ENCODE results near the gene EIF4B. TPM values are rescaled to one million over a fixed set of nuclear protein-coding genes. Genes with fewer than 3 reads are reported as not detected.

EIF4B gene
- total and polyA plus RNA-seq, 9 of the 15 experiments (the other 6 are each of a cell fraction or from before 2014, with no cell fraction given): 138 to 669 (median 552) TPM

- peak; percentile 9; the same call in 1 of the 2 replicates for TF ChIP-seq RNF2 (IDR thresholded peaks at IDR 0.05)
- TF ChIP-seq HIVEP1 (CRISPR knock-in tag; IDR thresholded peaks at IDR 0.05): 0 out of 2 replicates have a peak, but pooled peaks have one; percentile 44
- no peak for TF ChIP-seq MIER1 (IDR thresholded peaks at IDR 0.05; ENCODE audit: low read depth)
- peak; percentile 98 for TF ChIP-seq TAF9B (IDR thresholded peaks at IDR 0.05; ENCODE audit: partially characterized antibody)
- peak; percentile 61 for TF ChIP-seq ZNF316 (IDR thresholded peaks at IDR 0.05)
- TF ChIP-seq ARNT (IDR thresholded peaks at IDR 0.05): peak; percentile 24 to 76; a peak in 2 of 4 replicates
- peak; percentile 95 for TF ChIP-seq CREM (IDR thresholded peaks at IDR 0.05; ENCODE audit: low read depth)
- TF ChIP-seq CC2D1A (IDR thresholded peaks at IDR 0.05): peak; percentile 39; the same call in 1 of the 2 replicates
- TF ChIP-seq TCF7L2 (IDR thresholded peaks at IDR 0.05; ENCODE audit: low read depth, low read length): no peak
- TF ChIP-seq E2F6 (IDR thresholded peaks at IDR 0.05; ENCODE audit: borderline replicate concordance in 1 of 2, extremely low read depth in 1 of 2, insufficient read depth in 1 of 2, insufficient read length in 1 of 2, low read depth in 1 of 2, low read length in 1 of 2, poor library complexity in 1 of 2, severe bottlenecking in 1 of 2): peak; percentile 30 to 90
- peak; percentile 83 for TF ChIP-seq POLR2H (tag; IDR thresholded peaks at IDR 0.05; ENCODE audit: low read depth)
- TF ChIP-seq SIN3B (IDR thresholded peaks at IDR 0.05; ENCODE audit: low read depth): peak; percentile 95
- peak; percentile 74 for TF ChIP-seq ETV1 (tag; conservative IDR thresholded peaks at IDR 0.05; ENCODE audit: low read depth)
- no peak for TF ChIP-seq NFE2L1 (tag; IDR thresholded peaks at IDR 0.05; ENCODE audit: borderline replicate concordance, low read depth)
- TF ChIP-seq ZNF785 (CRISPR knock-in tag; IDR thresholded peaks at IDR 0.05): no peak
- TF ChIP-seq THRB (CRISPR knock-in tag; conservative IDR thresholded peaks at IDR 0.05): 0 out of 2 replicates have a peak, but pooled peaks have one; percentile 16
- TF ChIP-seq SMC3 (conservative IDR thresholded peaks at IDR 0.05; ENCODE audit: insufficient read depth, low read depth, low read length): no peak
- TF ChIP-seq FOS (IDR thresholded peaks at IDR 0.05; ENCODE audit: extremely low read depth, insufficient read length): no peak
- TF ChIP-seq MEIS2 (IDR thresholded peaks at IDR 0.05; ENCODE audit: partially characterized antibody): peak; percentile 89
- no peak for TF ChIP-seq IRF9 (tag; IDR thresholded peaks at IDR 0.05)
- no peak for TF ChIP-seq EWSR1 (IDR thresholded peaks at IDR 0.05; ENCODE audit: borderline replicate concordance, low read depth, partially characterized antibody)
- TF ChIP-seq CHD4 (IDR thresholded peaks at IDR 0.05; ENCODE audit: insufficient read depth, insufficient replicate concordance, low read depth, low read length, poor library complexity, severe bottlenecking): no peak
Measured at GRCh38 chr12:53005986-53006809, at the start of gene EIF4B (continued).
